ENCODE measurements around the gene NOL8. TPM values are rescaled to one million over a fixed set of nuclear protein-coding genes. Genes with fewer than 3 reads are reported as not detected.

NOL8 gene
- total RNA-seq, 1 donor from 2014 or later: 34.9 TPM

DNA sequence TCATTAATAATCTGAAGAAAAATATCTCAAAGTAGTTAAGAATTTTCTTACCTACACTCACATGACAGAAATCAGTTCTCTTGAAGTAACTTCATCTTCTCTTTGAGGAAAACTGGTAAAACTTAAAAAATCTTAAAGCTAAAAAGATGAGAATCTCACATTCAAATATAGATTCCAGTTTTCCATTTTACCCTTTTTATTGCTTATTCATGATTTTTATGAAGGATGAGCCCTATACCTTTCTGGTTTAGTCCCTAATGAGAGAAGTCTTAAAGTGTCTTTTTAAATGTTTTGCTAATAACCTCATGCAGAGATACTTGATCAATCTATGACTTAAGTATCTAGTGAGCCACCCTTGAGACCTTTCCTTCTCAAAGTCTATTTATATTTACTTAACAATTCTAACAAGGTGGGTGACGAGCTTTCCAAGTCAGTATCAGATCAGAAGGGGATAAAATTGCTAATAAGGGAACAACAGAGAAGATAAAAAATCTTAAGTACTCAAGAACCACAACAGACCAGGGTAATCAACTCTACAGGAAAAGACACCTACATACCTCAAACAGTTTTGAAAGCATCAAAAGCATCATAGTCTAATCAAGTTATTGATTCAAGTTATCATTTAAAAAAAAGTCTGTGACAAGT is 34.2 kb downstream of the NOL8 start:
- Mint-ChIP-seq H3K9me3 (ENCODE audit: unreplicated experiment) (peaks cover 2% of the 10 kb centered on the region), H3K4me3 (ENCODE audit: unreplicated experiment) (peak overlapping the region; percentile 41), H3K27ac (ENCODE audit: unreplicated experiment) (peak overlapping the region; percentile 24), H3K36me3 (ENCODE audit: unreplicated experiment) (no peaks in the 10 kb centered on the region), H3K27me3 (ENCODE audit: unreplicated experiment) (no peaks in the 10 kb centered on the region), H3K4me1 (ENCODE audit: low read depth, unreplicated experiment) (peaks cover 8% of the 10 kb centered on the region)
- TF ChIP-seq, protein P1, sequence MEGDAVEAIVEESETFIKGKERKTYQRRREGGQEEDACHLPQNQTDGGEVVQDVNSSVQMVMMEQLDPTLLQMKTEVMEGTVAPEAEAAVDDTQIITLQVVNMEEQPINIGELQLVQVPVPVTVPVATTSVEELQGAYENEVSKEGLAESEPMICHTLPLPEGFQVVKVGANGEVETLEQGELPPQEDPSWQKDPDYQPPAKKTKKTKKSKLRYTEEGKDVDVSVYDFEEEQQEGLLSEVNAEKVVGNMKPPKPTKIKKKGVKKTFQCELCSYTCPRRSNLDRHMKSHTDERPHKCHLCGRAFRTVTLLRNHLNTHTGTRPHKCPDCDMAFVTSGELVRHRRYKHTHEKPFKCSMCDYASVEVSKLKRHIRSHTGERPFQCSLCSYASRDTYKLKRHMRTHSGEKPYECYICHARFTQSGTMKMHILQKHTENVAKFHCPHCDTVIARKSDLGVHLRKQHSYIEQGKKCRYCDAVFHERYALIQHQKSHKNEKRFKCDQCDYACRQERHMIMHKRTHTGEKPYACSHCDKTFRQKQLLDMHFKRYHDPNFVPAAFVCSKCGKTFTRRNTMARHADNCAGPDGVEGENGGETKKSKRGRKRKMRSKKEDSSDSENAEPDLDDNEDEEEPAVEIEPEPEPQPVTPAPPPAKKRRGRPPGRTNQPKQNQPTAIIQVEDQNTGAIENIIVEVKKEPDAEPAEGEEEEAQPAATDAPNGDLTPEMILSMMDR (IDR thresholded peaks at IDR 0.05; ENCODE audit: partially characterized antibody, unreplicated experiment): no peak
- no peak for DNase-seq

DNA sequence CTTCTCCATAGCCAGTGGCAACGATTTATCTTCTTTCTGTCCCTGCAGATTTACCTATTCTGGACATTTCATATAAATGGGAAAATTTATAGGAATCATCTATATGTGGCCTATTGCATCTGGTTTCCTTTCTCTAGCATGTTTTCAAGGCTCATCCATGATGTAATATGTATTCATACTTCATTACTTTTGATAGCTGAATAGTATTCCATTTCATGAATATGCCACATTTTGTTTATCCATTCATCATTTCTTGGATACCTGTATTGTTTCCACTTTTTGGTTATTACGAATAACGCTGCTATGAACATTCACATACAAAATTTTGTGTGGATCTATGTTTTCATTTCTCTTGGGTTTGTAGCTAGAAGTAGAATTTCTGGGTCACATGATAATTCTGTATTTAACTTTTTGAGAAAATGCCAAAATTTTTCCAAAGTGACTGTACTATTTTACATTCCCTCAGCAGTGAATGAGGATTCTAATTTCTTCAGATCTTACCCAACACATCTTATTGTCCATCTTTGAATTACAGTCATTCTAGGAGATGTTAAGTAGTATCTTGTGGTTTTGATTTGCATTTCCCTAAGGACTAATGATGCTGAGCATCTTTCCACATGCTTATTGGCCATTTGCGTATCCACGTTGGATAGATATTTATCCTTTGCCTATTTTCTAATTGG is 35.3 kb downstream of the NOL8 start:
- no peak overlapping the region for H3K27ac Mint-ChIP-seq (ENCODE audit: unreplicated experiment)

DNA sequence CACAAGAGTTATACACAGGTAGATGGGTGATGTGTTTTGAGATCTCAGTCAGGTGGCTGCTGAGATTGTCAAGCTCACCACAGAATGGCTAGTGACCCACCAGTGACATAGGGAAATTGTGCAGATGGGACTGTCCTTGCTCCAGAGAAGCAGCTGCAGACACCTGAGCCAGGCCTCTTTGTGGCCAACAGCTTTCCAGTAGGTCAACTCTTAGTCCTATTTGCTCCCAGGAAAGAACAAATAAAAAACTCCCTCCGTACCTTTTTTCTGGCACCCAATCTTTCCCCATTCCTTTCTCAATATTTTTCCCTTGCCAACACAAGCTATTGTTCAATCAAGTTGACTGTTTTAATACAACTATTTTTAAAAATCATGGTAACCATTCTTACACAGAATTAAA is 45.8 kb downstream of the NOL8 start:
- Mint-ChIP-seq H3K36me3 (ENCODE audit: unreplicated experiment) (no peaks in the 10 kb centered on the region), H3K4me3 (ENCODE audit: unreplicated experiment) (no peak overlapping the region), H3K4me1 (ENCODE audit: low read depth, unreplicated experiment) (no peaks in the 10 kb centered on the region), H3K27ac (ENCODE audit: unreplicated experiment) (peak overlapping the region; percentile 9), H3K27me3 (ENCODE audit: unreplicated experiment) (no peaks in the 10 kb centered on the region), H3K9me3 (ENCODE audit: unreplicated experiment) (no peaks in the 10 kb centered on the region)
- DNase-seq: no peak
- TF ChIP-seq, protein P1 (IDR thresholded peaks at IDR 0.05; ENCODE audit: partially characterized antibody, unreplicated experiment): no peak

More for the DNA sequence above, 35.3 kb downstream of the NOL8 start:
- H3K4me3 Mint-ChIP-seq (ENCODE audit: unreplicated experiment): no peak overlapping the region
- TF ChIP-seq, protein P1 (IDR thresholded peaks at IDR 0.05; ENCODE audit: partially characterized antibody, unreplicated experiment): no peak
- H3K4me1 Mint-ChIP-seq (ENCODE audit: low read depth, unreplicated experiment): peaks cover 8% of the 10 kb centered on the region
- no peak for DNase-seq
- H3K27me3 Mint-ChIP-seq (ENCODE audit: unreplicated experiment): no peaks in the 10 kb centered on the region
- no peaks in the 10 kb centered on the region for H3K36me3 Mint-ChIP-seq (ENCODE audit: unreplicated experiment)
- H3K9me3 Mint-ChIP-seq (ENCODE audit: unreplicated experiment): peaks cover 2% of the 10 kb centered on the region

DNA sequence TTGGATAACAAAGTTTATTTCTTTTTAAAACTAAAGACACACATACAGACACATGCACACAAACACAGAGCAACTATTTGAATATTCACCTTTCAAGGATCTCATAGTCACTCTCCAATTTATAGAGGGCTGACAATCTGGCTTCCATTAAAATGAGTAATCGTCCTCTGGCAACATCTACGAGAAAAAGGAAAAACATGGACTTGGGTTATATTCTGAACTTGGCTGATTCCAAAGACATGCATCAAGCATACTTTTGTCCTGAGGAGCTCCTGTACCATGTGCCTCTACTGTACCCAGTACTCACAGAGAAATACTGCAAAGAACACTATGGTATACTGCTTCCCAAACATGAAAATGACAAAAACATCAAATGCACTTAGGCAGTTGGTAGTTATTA is 47.0 kb downstream of the NOL8 start:
- Mint-ChIP-seq H3K27me3 (ENCODE audit: unreplicated experiment) (no peaks in the 10 kb centered on the region), H3K27ac (ENCODE audit: unreplicated experiment) (no peak overlapping the region), H3K4me1 (ENCODE audit: low read depth, unreplicated experiment) (no peaks in the 10 kb centered on the region), H3K4me3 (ENCODE audit: unreplicated experiment) (no peak overlapping the region), H3K9me3 (ENCODE audit: unreplicated experiment) (no peaks in the 10 kb centered on the region), H3K36me3 (ENCODE audit: unreplicated experiment) (no peaks in the 10 kb centered on the region)
- DNase-seq: no peak
- TF ChIP-seq, protein P1 (IDR thresholded peaks at IDR 0.05; ENCODE audit: partially characterized antibody, unreplicated experiment): no peak
